Islet precursor cell (in vitro differentiated cells): ENCODE results near the gene BRD8.
"Not testable (repeated sequence)": the region's sequence is repeated elsewhere in the genome, so short reads cannot be mapped to it uniquely, and the experiment has no call there.

Experiments
- DNase-seq: peaks from one replicate; pipeline ENCODE4 v3.0.0-alpha.2; 2018

BRD8 gene

GRCh38 chr5:138178516-138179276, at the start of gene BRD8, which contains the start of gene KIF20A:
Gene BRD8, minus strand, starts transcription at chr5:138178630. Its CDS starts 16 bp downstream, at chr5:138178614.
Gene KIF20A, plus strand, starts transcription at chr5:138179112. Its CDS starts 569 bp downstream, at chr5:138179681.
- DNase-seq = peak; percentile 99

- DNase-seq = no peak
Observed at GRCh38 chr5:138226910-138227309, 48.5 kb upstream of the BRD8 start.

- DNase-seq = no peak
Observed at GRCh38 chr5:138224712-138225111, 46.3 kb upstream of the BRD8 start.

GRCh38 chr5:138223532-138223931, 45.1 kb upstream of the BRD8 start:
- no peak for DNase-seq

- no peak for DNase-seq
Observed at GRCh38 chr5:138216799-138217198, 38.4 kb upstream of the BRD8 start.

GRCh38 chr5:138213161-138214029, 35.0 kb upstream of the BRD8 start, which contains the start of gene CDC23:
Gene CDC23, minus strand, starts transcription at chr5:138213323. Its CDS starts 11 bp downstream, at chr5:138213312.
- peak; percentile 99 for DNase-seq

- DNase-seq = no peak
Observed at GRCh38 chr5:138212828-138213160, 34.4 kb upstream of the BRD8 start.

GRCh38 chr5:138210985-138211384, 32.6 kb upstream of the BRD8 start:
- no peak for DNase-seq

GRCh38 chr5:138193859-138194258, 15.4 kb upstream of the BRD8 start:
- DNase-seq = not testable (repeated sequence)

GRCh38 chr5:138192826-138193225, 14.4 kb upstream of the BRD8 start:
- DNase-seq = no peak

- DNase-seq = no peak
Observed at GRCh38 chr5:138188626-138189025, 10.2 kb upstream of the BRD8 start.

GRCh38 chr5:138186002-138186447, 7.6 kb upstream of the BRD8 start:
- no peak for DNase-seq

- DNase-seq = no peak
Observed at GRCh38 chr5:138182808-138183207, 4.4 kb upstream of the BRD8 start.

- DNase-seq = no peak
Observed at GRCh38 chr5:138180841-138181240, 2.4 kb upstream of the BRD8 start.

GRCh38 chr5:138180183-138180782, 1.9 kb upstream of the BRD8 start:
- DNase-seq = no peak

- DNase-seq = peak; percentile 56
Observed at GRCh38 chr5:138179277-138179857, 937 bp upstream of the BRD8 start.

GRCh38 chr5:138177941-138178515, 402 bp downstream of the BRD8 start:
- no peak for DNase-seq

GRCh38 chr5:138170299-138170698, 8.1 kb downstream of the BRD8 start:
- DNase-seq = no peak

GRCh38 chr5:138169124-138169523, 9.3 kb downstream of the BRD8 start:
- no peak for DNase-seq

- DNase-seq = no peak
Observed at GRCh38 chr5:138163721-138164120, 14.7 kb downstream of the BRD8 start.

- DNase-seq = no peak
Observed at GRCh38 chr5:138160706-138161105, 17.7 kb downstream of the BRD8 start.

- no peak for DNase-seq
Observed at GRCh38 chr5:138159666-138160065, 18.8 kb downstream of the BRD8 start.

GRCh38 chr5:138157626-138158025, 20.8 kb downstream of the BRD8 start:
- DNase-seq = no peak
